Neural progenitor cell (in vitro differentiated cells): Measurements from ENCODE around the gene HILPDA.

Experiments
- CTCF ChIP-seq: fragments of 200-600 bp; sonication (generic); IDR thresholded peaks from 2 replicates; pipeline ENCODE4 v1.5.1; 2017; ENCODE audit warnings: antibody characterized with exemption, mild to moderate bottlenecking
- EZH2 ChIP-seq: fragments of 200-600 bp; sonication (generic); IDR thresholded peaks from 2 replicates; pipeline ENCODE4 v1.6.1; 2017; ENCODE audit warnings: antibody characterized with exemption, mild to moderate bottlenecking, moderate library complexity
- EZH2phosphoT487 ChIP-seq: fragments of 200-600 bp; sonication (generic); IDR thresholded peaks from 2 replicates; pipeline ENCODE4 v1.6.1; 2017; ENCODE audit warnings: antibody characterized with exemption

DNA sequence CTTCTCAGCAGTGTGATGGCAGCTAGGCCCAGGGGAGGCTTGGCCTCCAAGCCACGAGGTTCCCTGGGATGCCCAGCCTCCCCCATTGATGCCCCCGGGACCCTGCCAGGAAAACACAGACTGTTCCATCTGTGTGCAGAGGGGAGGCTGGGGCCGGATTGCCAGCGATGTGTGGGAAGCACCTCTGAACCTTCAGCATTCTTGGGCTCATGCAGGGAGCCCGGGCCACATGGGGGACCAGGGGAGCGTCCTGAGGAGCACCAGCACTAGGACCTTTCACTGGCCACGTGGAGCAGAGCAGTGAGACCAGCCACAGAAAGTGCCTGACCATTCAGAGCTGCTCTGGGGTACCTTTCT is 48.5 kb upstream of the HILPDA start:
- TF ChIP-seq CTCF (no peak), EZH2 (no peak), EZH2phosphoT487 (no peak)
